Stimulated activated CD4-positive, alpha-beta T cell treated with anti-CD3 and anti-CD28 coated beads, Interleukin-1b, Interleukin-23, amount 100 ng/mL, for 48 hours (primary cell): ENCODE results near the gene CPLX3.

Source experiments
- DNase-seq: peaks from one replicate; pipeline ENCODE4 v3.0.0-alpha.2; 2020

Gene CPLX3

DNA sequence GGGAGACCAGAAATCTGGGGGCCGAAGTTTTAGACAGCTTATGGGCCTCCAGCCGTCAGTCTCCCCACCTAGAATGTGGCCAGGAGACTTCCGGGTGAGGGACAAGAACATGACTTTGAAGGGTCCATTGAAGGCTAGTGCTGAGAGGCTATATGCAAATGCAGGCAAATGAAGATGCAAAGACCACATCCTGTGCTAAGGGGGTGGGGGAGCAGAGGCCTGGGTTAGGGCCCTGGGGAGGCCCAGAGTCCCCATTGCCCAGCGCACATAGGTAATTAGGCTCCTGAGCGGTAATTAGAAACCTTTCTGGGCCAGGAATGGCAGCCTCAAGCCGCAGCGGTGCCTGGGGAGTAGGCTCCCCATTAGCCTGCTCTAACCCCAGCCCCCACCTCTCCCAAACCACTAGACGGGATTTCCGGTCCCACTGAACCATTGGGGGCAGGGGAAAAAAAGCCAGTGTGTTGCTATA, 37.7 kb upstream of the CPLX3 start:
- peak; percentile 53 for DNase-seq

DNA sequence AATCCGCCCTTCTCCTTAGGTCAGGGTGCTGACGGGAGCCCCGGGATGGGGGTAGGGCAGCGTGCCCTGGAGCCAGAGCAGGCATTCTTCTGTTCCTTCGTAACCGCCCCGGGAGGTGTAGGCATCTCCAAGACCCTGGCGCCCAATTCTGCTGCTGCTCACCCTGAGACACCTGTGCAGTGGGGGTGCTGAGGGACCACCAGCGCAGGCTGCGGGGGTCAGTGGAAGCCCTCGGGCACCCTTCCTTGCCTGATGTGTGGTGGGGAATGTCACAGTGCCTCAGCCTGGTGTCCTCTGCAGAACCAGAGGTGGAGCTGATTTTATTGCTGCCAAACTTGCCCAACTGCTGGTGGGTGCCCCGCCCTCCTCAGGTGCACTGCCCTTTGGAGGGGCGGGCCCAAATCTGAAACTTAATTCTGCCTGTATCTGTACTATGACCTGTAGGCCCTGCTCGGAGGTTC, 37.2 kb upstream of the CPLX3 start:
- no peak for DNase-seq

DNA sequence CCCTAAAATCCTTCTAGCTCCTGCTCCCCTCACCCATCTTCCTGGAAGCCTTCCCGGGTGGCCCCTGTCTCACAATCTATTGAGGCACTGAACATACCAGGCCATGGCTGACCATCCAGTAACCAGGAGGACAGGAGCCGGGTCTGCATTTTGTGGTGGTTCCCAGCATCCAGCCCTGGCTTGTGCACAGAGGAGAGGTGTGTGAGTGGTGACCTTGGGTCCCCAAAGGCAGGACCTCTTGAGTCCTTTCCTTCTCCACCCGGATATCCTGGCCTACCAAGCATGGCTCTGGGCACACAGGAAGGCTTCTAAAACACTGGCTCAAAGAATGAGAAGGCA, 36.7 kb upstream of the CPLX3 start:
- no peak for DNase-seq

DNA sequence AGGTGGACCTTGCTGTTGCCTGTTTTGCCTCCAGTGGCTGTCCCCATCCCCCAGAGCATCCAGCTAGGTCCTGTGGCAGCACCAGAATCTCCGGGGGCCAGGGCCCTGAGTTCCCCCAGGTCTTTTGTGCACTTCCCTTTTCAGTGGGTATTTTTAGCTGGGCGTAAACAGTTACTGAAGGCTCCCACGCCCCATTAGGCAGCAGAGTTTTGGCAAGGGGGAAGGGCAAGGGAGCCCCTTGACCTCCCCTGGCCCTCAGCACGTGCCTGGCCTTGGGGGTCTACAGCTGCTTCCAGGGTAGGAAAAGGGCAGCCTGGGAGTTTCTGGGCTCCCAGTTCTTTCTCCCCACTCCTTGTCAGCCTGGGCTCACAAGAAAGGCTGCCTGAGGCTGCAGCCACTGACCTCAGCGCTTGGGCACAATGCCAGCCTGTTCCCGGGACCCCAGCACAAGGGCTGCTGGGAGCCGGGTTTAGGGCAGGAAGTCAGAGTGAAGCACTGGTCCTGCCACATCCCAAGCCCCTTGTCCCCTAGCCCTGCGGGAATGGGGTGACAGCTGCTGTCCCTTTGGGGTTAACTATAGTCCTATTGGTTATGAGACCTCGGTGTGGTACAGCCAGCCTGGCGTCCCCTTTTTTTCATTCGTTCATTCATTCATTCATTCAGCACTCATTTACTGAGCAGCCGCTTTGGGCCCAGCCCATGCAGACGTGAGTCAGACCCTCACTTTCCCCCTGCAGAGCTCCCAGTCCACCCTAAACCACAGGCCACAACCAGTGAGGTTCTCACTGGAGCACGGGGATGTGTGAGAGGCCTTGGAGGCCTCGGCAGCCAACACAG, 36.1 kb upstream of the CPLX3 start:
- DNase-seq = peak; percentile 65

DNA sequence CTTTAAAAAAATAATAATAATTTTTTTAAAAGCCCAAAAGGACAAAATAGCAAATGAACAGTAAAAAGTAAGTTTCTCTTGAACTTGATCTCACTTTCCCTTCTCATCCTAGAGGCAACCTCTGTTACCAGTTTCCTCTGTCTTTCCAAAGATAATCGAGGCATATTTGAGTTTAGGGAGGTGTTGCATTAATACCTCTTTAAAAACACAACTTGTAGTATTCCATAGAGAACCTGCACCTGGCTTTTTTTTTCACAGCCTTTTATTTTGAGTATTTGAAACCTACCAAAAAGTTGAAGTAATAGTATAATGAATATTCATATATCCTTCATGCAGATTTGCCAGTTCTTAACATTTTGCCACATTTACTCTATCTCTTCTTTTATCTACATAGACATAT, 35.4 kb upstream of the CPLX3 start:
- no peak for DNase-seq

DNA sequence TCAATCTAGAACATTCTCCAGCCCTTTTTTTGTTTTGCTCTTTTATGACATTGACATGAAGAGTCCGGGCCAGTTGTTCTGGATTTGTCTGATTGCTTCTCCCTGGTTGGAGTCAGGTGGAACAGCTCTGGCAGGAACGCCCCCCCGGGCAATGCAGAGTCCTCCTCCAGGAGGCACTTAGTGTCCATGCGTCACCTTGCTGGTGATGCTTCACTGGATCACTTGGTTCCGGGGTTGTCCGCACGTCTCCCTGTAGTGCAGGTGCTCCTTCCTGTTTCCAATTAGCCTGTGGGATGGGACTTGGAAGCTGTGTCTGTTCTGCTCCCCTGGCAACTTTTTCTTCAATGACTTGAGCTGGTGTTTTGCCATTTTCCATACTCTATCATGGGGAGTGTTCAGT, 34.8 kb upstream of the CPLX3 start:
- DNase-seq = no peak

DNA sequence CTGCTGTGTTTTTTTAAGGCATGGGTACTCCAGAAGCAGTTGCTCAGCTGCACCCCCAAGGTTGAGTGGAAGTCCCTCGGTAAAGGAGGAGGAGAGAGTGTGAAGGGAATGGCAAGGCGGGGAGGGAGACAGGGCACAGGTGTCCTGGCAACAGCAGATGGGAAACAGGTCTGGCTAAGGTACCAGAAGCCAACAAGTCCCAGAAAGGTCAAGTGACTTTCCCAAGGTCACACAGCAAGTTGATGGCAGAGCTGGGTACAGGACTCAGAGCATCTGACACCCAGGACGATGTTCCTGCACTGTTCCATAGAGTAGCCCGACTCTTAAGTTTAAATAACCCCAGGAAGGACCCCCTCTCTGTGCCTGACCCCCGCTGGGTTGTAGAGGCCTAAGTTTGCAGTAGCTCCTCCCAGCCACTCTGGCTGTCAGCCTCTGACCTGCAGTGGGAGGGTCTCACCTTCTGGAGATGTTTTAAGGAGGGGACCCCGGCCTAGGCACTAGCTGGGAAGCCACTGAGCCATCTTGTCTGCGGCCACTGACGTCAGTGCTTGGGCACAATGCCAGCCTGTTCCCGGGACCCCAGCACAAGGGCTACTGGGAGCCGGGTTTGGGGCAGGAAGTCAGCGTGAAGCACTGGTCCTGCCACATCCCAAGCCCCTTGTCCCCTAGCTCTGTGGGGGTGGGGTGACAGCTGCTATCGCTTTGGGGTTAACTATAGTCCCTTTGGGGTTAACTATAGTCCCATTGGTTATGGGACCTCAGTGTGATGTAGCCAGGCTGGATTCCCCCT, 34.0 kb upstream of the CPLX3 start:
- no peak for DNase-seq

DNA sequence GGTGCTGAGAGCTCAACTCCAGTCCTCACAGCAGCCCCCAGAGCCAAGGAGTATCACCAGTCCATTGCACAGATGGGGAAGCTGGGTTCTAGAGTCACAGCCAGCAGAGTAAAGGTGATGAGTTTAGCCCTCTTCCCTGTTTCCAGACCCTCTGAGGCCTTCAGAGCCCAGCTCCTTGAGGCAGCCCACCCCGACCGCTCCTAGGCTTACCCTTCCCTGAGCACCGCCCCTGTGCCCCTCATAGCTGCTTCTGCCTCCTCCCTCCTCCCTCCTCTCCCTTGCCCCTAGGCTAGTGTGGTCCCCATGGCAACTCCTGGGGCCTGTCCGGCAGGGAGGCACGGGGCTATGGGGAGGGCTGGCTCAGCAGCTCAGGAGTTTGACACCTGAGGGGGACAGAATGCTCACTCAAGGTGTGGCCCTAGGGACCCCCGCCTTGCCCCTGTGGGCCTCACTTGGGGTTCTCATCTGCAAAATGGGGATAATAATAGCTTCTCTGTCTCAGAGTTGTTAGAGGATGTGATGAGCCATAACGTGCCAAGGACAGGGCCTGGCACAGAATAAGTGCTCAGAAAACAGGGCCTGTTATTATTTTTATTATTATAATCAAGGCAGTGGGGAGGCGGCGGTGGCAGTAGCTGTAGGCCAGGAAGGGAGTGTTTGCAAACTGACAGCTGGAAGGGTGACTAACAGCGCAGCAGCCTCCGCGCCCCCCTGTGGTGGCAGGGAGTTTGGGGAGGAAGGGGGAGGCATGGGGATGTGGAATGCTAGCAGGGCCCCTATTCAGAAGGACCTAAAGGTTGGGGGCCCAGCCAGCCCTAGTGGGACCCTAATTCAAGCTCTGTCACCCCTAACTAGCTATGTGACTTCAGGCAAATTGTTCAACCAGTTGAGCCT, 33.0 kb upstream of the CPLX3 start:
- peak; percentile 58 for DNase-seq

DNA sequence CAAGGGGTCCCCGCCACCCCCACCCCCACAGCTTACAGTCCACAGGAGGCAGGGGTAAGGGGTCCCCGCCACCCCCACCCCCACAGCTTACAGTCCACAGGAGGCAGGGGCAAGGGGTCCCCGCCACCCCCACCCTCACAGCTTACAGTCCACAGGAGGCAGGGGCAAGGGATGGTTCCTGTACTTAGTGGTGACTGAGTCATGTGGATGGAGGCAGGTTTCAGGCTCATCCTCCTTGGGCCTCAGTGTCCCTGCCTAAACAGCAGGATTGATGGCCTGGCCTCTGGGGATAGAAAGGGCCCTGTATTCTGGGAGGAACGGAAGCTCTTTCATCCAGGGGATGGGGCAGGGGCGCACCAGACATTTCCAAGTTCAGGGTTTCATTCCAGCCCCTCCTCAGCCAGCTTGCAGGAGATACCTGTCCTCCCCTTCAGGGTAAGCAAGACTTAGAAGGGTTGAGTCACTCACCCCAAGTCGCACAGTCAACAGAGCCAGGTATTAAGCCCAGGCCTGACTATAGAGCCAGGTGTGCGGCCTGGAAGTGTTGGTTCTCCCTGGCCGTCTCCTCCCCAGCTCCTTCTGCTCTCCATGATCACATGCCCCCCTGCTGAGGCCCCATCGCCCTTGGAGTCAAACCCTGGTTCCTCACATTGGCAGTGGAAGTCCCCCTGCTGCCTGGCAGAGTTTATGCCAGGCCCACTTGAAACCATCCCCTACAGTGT, 32.0 kb upstream of the CPLX3 start:
- no peak for DNase-seq

DNA sequence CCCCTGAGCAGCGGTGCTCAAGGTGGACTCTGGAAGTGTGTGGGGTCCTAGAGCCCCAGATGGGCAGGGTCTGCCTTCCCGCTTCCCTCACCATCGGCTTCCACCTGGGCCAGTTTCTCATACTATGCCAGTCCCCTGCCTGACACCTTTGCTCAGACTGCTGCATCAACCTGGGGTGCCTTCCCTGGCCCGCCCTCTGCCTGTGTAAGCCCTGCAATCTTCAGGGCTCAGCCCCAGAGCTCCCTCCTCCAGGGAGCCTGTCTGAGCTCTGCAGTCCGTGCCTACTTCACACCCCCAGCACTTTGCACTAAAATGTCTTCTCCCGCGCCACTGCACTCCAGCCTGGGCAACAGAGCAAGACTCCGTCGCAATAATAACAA, 31.5 kb upstream of the CPLX3 start:
- DNase-seq = no peak

DNA sequence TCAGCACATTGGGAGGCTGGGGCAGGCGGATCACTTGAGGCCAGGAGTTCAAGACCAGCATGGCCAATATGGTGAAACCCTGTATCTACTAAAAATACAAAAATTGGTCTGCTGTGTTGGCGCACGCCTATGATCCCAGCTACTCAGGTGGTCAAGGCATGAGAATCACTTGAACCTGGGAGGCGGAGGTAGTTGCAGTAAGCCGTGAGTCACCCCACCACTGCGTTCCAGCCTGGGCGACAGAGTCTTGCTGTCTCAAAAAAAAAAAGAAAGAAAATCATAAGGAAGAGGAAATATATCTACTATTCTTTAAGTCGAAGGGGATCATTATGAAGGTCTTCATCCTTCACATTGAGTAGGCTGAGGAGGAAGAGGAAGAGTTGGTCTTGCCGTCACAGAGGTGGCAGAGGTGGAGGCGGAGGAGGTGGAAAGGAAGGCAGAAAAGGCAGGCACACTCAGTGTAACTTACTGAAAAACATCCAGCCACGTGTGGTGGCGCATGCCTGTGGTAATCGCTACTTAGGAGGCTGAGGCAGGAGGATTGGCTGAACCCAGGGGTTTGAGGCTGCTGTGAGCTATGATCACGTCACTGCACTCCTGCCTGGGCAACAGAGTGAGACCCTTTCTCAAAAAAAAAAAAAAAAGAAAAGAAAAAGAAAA, 30.3 kb upstream of the CPLX3 start:
- peak; percentile 63 for DNase-seq

DNA sequence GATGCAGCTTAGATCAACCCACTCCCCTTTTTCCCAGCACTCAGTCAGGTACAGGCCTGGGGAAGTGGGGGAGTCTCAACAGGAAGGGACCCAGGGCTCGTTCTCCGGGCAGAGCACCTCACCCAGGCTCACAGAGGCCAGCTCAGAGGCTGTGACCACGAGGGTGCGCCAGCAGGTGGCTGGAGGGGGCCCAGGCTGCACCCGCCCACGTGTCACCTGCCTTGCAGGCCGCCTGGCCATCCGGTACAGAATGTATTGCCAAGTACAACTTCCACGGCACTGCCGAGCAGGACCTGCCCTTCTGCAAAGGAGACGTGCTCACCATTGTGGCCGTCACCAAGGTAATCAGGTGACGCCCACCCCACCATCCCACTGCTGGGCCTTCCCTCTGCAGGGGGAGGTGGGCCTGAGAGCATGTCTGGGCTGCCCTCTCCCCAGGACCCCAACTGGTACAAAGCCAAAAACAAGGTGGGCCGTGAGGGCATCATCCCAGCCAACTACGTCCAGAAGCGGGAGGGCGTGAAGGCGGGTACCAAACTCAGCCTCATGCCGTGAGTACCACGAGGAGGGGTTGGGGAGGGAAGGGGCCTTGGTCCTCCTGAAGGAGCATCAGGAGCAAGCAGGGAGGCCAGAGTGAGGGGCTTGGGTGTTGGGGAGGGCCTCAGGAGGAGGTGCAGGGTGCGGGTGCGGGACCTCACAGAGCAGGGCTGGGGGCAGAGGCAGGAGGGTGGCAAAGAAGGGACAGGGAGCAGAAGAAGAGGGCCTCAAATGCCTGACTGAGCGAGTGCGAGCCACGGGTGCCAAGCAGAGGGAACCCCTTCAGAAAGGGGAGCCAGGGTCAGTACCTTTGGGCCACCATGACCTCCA, 27.8 kb upstream of the CPLX3 start:
- no peak for DNase-seq

DNA sequence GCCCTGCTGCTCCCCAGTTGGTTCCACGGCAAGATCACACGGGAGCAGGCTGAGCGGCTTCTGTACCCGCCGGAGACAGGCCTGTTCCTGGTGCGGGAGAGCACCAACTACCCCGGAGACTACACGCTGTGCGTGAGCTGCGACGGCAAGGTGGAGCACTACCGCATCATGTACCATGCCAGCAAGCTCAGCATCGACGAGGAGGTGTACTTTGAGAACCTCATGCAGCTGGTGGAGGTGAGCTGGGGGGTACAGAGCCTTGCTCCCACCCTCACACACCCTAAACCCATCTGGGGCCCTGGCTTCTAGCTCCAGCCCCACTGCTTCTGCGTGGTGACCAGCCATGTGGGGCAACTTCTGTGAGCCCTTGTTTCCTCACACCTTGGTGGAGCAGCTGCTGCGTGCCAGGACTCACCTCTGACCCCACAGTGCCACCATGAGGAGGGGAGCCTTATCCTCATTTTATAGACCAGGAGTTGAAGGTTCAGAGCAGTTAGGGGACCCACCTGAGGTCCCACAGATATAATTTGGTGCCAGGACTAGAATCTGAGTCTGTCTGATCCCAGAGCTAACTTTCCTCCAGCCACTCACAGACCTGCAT, 27.1 kb upstream of the CPLX3 start:
- no peak for DNase-seq

DNA sequence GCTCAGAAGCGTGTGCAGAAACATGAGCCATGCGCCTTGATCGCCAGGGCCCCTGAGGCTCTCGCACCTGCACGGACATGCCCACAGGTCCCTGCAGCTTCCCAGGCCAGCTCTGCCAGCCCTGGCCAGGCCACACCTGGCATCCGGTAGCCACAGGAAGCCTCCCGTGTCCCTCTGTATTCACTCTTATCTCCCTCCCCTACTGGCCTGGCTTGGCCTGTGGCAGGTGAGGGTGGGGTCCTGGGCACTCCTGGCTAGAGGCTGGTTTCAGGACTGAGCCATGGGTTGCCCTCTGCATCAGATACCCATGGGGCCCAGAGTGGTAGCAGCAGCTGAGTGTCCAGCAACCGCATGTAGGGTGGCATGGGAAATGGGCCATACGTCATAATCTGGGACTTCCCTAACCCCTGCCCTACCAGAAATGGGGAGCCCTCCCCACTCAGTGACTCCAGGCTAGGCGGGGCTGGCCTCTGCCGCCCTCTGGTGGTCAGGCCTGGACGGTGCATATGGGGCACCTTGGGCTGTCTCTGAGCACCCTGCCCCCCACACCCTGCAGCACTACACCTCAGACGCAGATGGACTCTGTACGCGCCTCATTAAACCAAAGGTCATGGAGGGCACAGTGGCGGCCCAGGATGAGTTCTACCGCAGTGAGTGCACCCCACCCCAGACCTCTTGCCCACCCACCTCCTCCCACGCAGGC, 26.4 kb upstream of the CPLX3 start:
- DNase-seq = peak; percentile 84

DNA sequence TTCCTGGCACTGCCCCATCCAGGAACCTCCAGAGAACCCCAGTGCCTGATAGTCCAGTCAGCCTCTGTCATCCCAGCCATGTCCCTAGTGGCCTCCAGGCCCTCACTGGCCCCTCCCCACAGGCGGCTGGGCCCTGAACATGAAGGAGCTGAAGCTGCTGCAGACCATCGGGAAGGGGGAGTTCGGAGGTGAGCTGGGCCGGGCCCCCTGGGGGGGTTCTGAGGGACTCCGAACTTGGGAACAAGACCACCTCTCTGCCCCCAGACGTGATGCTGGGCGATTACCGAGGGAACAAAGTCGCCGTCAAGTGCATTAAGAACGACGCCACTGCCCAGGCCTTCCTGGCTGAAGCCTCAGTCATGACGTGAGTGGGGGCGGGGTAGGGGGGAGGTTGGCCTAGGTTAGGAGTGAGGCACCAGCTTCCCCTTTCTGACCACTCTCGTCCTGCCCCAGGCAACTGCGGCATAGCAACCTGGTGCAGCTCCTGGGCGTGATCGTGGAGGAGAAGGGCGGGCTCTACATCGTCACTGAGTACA, 25.8 kb upstream of the CPLX3 start:
- DNase-seq = no peak

DNA sequence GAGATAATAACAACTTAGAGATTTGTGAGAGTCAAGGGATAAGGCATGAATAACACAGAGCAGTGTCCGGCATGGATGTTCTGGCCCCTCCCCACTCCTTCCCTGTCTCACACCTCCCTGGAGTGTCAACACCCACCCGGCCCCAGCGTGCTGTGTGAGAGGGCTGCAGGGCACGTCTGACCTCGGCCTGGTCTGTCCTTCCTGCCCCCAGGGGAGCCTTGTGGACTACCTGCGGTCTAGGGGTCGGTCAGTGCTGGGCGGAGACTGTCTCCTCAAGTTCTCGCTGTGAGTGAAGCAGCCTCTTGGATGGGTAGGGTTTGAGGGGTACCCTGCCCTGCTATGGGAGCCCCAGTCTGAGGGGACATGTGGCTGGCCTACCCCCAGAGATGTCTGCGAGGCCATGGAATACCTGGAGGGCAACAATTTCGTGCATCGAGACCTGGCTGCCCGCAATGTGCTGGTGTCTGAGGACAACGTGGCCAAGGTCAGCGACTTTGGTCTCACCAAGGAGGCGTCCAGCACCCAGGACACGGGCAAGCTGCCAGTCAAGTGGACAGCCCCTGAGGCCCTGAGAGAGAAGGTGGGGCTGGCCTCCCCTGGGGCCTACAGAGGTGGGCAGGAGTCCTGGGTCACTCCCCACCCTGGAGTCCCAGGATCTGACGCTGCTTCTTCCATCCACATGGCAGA, 25.0 kb upstream of the CPLX3 start:
- DNase-seq = no peak

DNA sequence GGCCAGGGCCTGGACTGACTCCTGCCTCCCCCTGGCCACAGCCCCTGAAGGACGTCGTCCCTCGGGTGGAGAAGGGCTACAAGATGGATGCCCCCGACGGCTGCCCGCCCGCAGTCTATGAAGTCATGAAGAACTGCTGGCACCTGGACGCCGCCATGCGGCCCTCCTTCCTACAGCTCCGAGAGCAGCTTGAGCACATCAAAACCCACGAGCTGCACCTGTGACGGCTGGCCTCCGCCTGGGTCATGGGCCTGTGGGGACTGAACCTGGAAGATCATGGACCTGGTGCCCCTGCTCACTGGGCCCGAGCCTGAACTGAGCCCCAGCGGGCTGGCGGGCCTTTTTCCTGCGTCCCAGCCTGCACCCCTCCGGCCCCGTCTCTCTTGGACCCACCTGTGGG, 24.1 kb upstream of the CPLX3 start:
- DNase-seq = no peak

DNA sequence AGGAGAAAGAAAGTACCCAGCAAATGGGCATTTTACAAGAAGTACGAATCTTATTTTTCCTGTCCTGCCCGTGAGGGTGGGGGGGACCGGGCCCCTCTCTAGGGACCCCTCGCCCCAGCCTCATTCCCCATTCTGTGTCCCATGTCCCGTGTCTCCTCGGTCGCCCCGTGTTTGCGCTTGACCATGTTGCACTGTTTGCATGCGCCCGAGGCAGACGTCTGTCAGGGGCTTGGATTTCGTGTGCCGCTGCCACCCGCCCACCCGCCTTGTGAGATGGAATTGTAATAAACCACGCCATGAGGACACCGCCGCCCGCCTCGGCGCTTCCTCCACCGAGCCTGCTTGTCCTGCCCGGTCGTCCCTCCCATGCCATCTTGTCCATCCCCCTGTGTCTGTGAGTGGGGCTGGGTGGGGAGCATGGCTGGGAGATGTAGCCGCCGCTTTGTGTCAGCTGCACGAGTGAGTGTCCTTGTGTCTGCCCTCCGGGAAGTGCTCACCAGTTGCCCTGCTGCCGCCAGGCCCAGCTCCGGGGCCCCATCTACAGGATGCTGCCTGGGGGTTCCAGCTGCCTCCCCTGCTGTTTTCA, 23.5 kb upstream of the CPLX3 start:
- DNase-seq = no peak

DNA sequence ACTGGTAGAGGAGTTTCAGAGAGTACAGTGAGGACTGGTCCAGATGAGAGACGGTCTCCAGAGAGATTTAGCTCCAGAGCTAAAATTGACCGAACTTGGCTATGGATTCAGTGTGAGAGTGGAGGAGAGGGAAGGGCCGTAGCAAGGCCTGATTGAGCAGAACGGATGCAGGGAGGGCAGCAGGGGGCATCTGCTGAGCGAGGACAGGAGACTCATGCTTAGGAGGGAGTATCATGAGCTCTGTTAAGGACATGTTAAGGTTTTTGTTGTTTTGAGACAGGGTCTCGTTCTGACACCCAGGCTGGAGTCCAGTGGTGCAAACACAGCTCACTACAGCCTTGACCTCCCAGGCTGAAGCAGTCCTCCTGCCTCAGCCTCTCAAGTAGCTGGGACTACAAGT, 21.5 kb upstream of the CPLX3 start:
- DNase-seq = no peak
